ENCODE measurements around the gene IFI6. TPM values are rescaled to one million over a fixed set of nuclear protein-coding genes. Genes with fewer than 3 reads are reported as not detected.
"Not testable (repeated sequence)": the region's sequence is repeated elsewhere in the genome, so short reads cannot be mapped to it uniquely, and the experiment has no call there.

The IFI6 gene
- polyA plus RNA-seq, 1 donor (not counting 4 experiments of a cell fraction or from before 2014, with no cell fraction given): 618 TPM

DNA sequence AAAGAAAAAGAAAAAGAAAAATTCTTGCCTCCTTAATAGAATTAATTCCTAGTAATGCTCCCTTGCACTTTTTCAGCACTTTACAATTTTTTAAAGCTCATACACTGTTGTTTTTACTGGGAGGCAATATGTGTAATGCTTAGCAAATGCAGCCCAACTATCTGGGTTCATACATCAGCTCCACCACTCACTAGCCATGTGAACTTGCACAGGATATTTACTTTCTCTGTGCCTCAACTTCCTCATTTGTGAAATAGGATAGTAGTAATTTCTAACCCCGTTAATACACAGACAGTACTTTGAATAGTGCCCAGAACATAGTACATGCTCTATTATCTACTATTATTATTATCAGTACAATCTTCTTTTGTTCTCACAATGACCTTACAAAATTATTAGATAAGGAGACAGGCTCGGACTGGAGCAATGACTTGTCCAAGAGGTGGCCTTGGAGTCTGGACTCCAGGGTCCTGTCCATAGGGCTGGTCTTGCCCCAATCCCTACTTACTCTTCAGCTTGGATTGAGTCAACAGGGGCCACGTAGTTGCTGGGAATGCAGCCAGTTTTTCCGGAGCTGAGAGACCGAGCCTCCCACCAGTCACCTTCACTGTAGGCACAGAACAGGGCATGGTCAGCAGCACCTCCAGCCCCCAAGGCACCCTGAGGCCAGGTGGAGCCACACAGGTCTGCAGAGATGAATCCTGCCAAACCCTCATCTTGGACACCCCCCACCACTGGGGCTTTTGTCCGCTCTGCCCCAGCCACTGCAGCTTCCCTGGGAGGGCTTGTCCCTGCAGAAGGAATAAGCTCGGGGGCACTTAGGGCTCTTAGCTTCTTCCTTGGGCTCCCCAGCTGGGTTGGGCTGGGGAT is 50.7 kb downstream of the IFI6 start:
- Histone ChIP-seq H3K27ac (ENCODE audit: control insufficient read depth, insufficient read depth, low read length) (no peak overlapping the region), H2AFZ (ENCODE audit: control insufficient read depth, low read length) (no peak overlapping the region), H3K9me3 (ENCODE audit: control insufficient read depth, low read depth, low read length) (no peaks in the 10 kb centered on the region), H3K4me2 (ENCODE audit: control insufficient read depth, extremely low read depth, insufficient read depth, low read depth, low read length) (no peak overlapping the region), H4K20me1 (ENCODE audit: control insufficient read depth, extremely low read depth, insufficient read depth, low read length) (no peaks in the 10 kb centered on the region), H3K9me1 (ENCODE audit: control insufficient read depth, extremely low read depth, insufficient read depth, low read length) (no peaks in the 10 kb centered on the region), H3K9ac (ENCODE audit: control insufficient read depth, extremely low read depth, insufficient read depth, low read length) (no peak overlapping the region), H3K4me1 (ENCODE audit: control insufficient read depth, extremely low read depth, insufficient read depth, low read length) (peaks cover 10% of the 10 kb centered on the region), H3K27me3 (ENCODE audit: control insufficient read depth, extremely low read depth, insufficient read depth, low read length) (no peaks in the 10 kb centered on the region), H3K36me3 (ENCODE audit: control insufficient read depth in 2 of 2, extremely low read depth in 1 of 2, insufficient read depth in 2 of 2, low read length in 2 of 2) (no peaks in the 10 kb centered on the region), H3K79me2 (ENCODE audit: control insufficient read depth, insufficient read depth, low read length) (no peaks in the 10 kb centered on the region), H3K4me3 (ENCODE audit: control insufficient read depth in 2 of 3, extremely low read depth in 1 of 3, insufficient read depth in 2 of 3, low read depth in 1 of 3, low read length in 3 of 3) (no peak overlapping the region)
- FAIRE-seq: no peak
- dilution Hi-C loops (cut with MboI; ENCODE audit: extremely low pct_ligation_motif_present, low sequenced_read_pairs): no loop called here
- DNase-seq (ENCODE audit: low read depth, low spot score): no peak
- no peak for TF ChIP-seq CTCF (optimal IDR thresholded peaks at IDR 0.05 in 1 of 3, IDR thresholded peaks at IDR 0.05 in 1 of 3, conservative IDR thresholded peaks at IDR 0.05 in 1 of 3; ENCODE audit: extremely low read depth in 1 of 3, insufficient read depth in 2 of 3, low read length in 3 of 3)
- no peak for TF ChIP-seq EZH2 (IDR thresholded peaks at IDR 0.05; ENCODE audit: low read length)

GRCh38 chr1:27619782-27620438 is 52.1 kb downstream of the IFI6 start:
- dilution Hi-C loops (cut with MboI; ENCODE audit: extremely low pct_ligation_motif_present, low sequenced_read_pairs); H3K9ac ChIP-seq (ENCODE audit: control insufficient read depth, extremely low read depth, insufficient read depth, low read length); H3K9me3 ChIP-seq (ENCODE audit: control insufficient read depth, low read depth, low read length); H2AFZ ChIP-seq (ENCODE audit: control insufficient read depth, low read length); DNase-seq (ENCODE audit: low read depth, low spot score); H3K4me2 ChIP-seq (ENCODE audit: control insufficient read depth, extremely low read depth, insufficient read depth, low read depth, low read length); H3K4me1 ChIP-seq (ENCODE audit: control insufficient read depth, extremely low read depth, insufficient read depth, low read length); H4K20me1 ChIP-seq (ENCODE audit: control insufficient read depth, extremely low read depth, insufficient read depth, low read length); H3K36me3 ChIP-seq (ENCODE audit: control insufficient read depth in 2 of 2, extremely low read depth in 1 of 2, insufficient read depth in 2 of 2, low read length in 2 of 2); H3K79me2 ChIP-seq (ENCODE audit: control insufficient read depth, insufficient read depth, low read length); H3K9me1 ChIP-seq (ENCODE audit: control insufficient read depth, extremely low read depth, insufficient read depth, low read length); H3K4me3 ChIP-seq (ENCODE audit: control insufficient read depth in 2 of 3, extremely low read depth in 1 of 3, insufficient read depth in 2 of 3, low read depth in 1 of 3, low read length in 3 of 3); H3K27me3 ChIP-seq (ENCODE audit: control insufficient read depth, extremely low read depth, insufficient read depth, low read length); FAIRE-seq; H3K27ac ChIP-seq (ENCODE audit: control insufficient read depth, insufficient read depth, low read length): not testable (repeated sequence)
